ENCODE measurements around the gene SNAP29. TPM values are rescaled to one million over a fixed set of nuclear protein-coding genes. Genes with fewer than 3 reads are reported as not detected.

SNAP29 gene
- polyA plus RNA-seq, 1 experiment: 34.6 TPM

DNA sequence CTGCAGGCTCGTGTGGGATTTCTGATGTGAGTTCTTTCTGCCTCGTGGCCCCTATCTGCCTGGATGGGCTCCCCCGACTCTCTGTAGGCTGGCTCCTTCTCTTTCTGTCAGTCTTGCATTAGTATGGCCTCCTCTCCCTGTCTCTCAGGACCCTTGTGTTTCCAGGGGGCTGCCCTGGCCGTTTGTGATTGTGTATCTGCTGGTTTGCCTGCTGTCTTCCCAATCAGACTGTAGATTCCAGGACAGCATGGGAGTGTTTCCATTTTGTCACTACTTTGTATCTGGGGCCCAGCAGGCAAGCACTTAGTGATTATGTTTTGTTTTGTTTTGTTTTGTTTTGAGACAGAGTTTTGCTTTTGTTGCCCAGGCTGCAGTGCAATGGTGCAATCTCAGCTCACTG, 25.6 kb downstream of the SNAP29 start:
- Histone ChIP-seq H3K4me3 (ENCODE audit: low read depth, low read length) (no peak overlapping the region), H3K27me3 (ENCODE audit: control insufficient read depth, insufficient read depth, low read length) (no peaks in the 10 kb centered on the region), H3K36me3 (ENCODE audit: control insufficient read depth, insufficient read depth, low read length) (peaks cover 12% of the 10 kb centered on the region)
- CTCF ChIA-PET: interaction anchor here (1.1 to 2.6 kb wide), 7 partner anchors 10 to 126 kb away, joined by 3 to 36 read pairs (median 18); partner anchors contain the start of gene CRKL
- TF ChIP-seq, protein P1, sequence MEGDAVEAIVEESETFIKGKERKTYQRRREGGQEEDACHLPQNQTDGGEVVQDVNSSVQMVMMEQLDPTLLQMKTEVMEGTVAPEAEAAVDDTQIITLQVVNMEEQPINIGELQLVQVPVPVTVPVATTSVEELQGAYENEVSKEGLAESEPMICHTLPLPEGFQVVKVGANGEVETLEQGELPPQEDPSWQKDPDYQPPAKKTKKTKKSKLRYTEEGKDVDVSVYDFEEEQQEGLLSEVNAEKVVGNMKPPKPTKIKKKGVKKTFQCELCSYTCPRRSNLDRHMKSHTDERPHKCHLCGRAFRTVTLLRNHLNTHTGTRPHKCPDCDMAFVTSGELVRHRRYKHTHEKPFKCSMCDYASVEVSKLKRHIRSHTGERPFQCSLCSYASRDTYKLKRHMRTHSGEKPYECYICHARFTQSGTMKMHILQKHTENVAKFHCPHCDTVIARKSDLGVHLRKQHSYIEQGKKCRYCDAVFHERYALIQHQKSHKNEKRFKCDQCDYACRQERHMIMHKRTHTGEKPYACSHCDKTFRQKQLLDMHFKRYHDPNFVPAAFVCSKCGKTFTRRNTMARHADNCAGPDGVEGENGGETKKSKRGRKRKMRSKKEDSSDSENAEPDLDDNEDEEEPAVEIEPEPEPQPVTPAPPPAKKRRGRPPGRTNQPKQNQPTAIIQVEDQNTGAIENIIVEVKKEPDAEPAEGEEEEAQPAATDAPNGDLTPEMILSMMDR (IDR thresholded peaks at IDR 0.05; ENCODE audit: insufficient read depth, low read depth, low read length): no peak
- POLR2A ChIA-PET: no interaction called here
- DNase-seq (ENCODE audit: low read depth): no peak

DNA sequence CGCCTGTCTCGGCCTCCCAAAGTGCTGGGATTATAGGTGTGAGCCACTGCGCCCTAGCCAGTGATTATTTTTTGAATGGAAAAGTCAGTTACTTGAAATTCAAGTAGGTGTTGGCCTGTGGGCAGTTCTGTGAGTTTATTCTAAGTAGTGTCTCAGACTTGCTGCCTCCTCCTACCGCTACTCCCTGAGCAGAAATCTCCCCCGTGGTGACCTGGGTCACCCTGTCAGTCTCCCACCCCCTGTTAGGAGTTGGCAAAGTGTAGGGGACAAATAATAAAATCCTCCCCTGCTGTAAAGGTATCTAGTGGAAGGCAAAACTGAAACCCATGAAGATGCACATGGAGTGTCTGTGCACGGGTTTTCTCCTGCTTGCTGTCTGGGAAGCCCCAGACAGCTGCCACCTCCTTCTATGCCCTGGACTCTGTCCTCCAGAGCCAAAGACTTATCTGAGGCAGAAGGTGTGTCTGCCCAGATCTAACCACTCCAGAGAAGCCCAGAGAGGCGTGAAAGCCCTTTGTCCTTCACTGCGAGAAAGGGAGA, 26.3 kb downstream of the SNAP29 start:
- ChIA-PET CTCF (interaction anchor here (0.6 to 2.6 kb wide), 37 partner anchors 10 to 143 kb away, joined by 3 to 36 read pairs (median 4); partner anchors contain the start of genes CRKL and THAP7), POLR2A (interaction anchor here (0.5 kb wide), 1 partner anchor 72 kb away, joined by 9 read pairs; no protein-coding TSS in a partner anchor)
- no peak overlapping the region for H3K4me3 ChIP-seq (ENCODE audit: low read depth, low read length)
- TF ChIP-seq, protein P1 (IDR thresholded peaks at IDR 0.05; ENCODE audit: insufficient read depth, low read depth, low read length): no peak
- H3K27me3 ChIP-seq (ENCODE audit: control insufficient read depth, insufficient read depth, low read length): no peaks in the 10 kb centered on the region
- peaks cover 12% of the 10 kb centered on the region for H3K36me3 ChIP-seq (ENCODE audit: control insufficient read depth, insufficient read depth, low read length)
- DNase-seq (ENCODE audit: low read depth): no peak

DNA sequence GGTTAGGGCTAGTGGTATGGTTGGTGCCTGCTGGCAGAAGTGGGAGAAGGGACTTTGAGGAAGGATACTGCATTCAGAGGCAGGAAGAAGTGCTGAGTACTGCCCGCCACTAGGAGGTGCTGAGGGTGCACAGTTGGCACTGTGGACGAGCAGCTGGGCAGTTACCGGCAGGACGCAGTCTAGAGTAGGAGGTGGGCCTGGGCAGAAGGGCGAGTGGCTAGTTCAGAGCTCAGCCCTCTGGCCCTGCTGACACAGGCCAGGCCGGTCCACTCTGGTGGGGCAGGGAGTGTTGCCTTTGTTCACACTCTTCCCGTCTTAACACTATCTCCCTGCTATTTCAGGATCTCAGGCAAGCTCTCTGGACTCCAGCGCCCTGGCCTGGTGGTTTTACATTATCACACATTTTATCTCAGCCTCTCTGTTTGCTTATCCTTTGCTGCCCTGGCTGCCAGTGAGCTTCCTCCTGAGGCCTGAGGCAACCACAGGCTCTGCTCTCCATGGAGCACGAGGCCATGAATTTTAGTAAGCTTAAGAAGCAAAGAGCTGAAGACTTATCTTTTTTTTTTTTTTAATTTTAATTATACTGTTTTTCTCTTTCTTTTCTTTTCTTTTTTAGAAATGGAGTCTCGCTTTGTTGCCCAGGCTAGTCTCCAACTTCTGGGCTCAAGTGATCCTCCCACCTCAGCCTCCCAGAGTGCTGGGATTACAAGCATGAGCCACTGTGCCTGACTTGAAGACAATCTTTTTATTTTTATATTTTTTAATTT, 26.9 kb downstream of the SNAP29 start:
- ChIA-PET POLR2A (interaction anchor here (0.5 to 0.6 kb wide), 2 partner anchors 16 to 71 kb away, joined by 7 to 9 read pairs; no protein-coding TSS in a partner anchor), CTCF (interaction anchor here (0.6 to 2.6 kb wide), 46 partner anchors 9 to 322 kb away, joined by 3 to 36 read pairs (median 4); partner anchors contain the start of genes CRKL and THAP7)
- peak; percentile 12 for DNase-seq (ENCODE audit: low read depth)
- Histone ChIP-seq H3K27me3 (ENCODE audit: control insufficient read depth, insufficient read depth, low read length) (no peaks in the 10 kb centered on the region), H3K4me3 (ENCODE audit: low read depth, low read length) (no peak overlapping the region), H3K36me3 (ENCODE audit: control insufficient read depth, insufficient read depth, low read length) (peaks cover 12% of the 10 kb centered on the region)
- TF ChIP-seq, protein P1 (IDR thresholded peaks at IDR 0.05; ENCODE audit: insufficient read depth, low read depth, low read length): peak; percentile 98

DNA sequence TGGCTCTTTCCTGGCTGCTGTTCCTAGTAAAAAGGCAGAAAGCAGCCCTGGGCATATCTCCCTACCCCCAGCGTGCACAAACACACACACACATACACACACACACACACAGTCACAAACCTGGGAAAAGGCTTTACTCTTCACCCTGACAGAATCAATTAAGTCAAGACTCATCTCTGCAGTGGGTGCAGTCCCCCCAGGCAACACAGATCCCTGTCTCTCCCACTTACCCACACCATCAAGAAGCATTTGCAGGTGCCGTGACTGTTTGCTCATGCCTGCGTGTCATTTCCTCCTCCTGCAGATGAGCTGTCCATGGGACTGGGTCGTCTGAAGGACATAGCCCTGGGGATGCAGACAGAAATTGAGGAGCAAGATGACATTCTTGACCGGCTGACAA, 28.6 kb downstream of the SNAP29 start:
- ChIA-PET POLR2A (no interaction called here), CTCF (no interaction called here)
- TF ChIP-seq, protein P1 (IDR thresholded peaks at IDR 0.05; ENCODE audit: insufficient read depth, low read depth, low read length): no peak
- Histone ChIP-seq H3K36me3 (ENCODE audit: control insufficient read depth, insufficient read depth, low read length) (peaks cover 9% of the 10 kb centered on the region), H3K4me3 (ENCODE audit: low read depth, low read length) (no peak overlapping the region), H3K27me3 (ENCODE audit: control insufficient read depth, insufficient read depth, low read length) (no peaks in the 10 kb centered on the region)
- DNase-seq (ENCODE audit: low read depth): no peak

GRCh38 chr22:20889025-20889704, 30.4 kb downstream of the SNAP29 start:
- TF ChIP-seq, protein P1 (IDR thresholded peaks at IDR 0.05; ENCODE audit: insufficient read depth, low read depth, low read length): no peak
- no peak overlapping the region for H3K4me3 ChIP-seq (ENCODE audit: low read depth, low read length)
- ChIA-PET POLR2A (interaction anchor here (0.5 kb wide), 1 partner anchor 18 kb away, joined by 8 read pairs; no protein-coding TSS in a partner anchor), CTCF (interaction anchor here (0.6 to 1.3 kb wide), 2 partner anchors 20 to 24 kb away, joined by 3 read pairs; no protein-coding TSS in a partner anchor)
- no peaks in the 10 kb centered on the region for H3K27me3 ChIP-seq (ENCODE audit: control insufficient read depth, insufficient read depth, low read length)
- peaks cover 9% of the 10 kb centered on the region for H3K36me3 ChIP-seq (ENCODE audit: control insufficient read depth, insufficient read depth, low read length)
- DNase-seq (ENCODE audit: low read depth): no peak

Measured in BJ (cell line).